Stomach (tissue), 19 donors: ENCODE measurements around the gene AGT. TPM values are rescaled to one million over a fixed set of nuclear protein-coding genes. Genes with fewer than 3 reads are reported as not detected.
A peak's percentile ranks its signal among the peaks of the same experiment; 100 is the strongest.

ENCODE experiments used
- DNase-seq, 2 donors: peaks; one replicate each; pipeline versions ENCODE4 v3.0.0 to v3.0.0-alpha.2; 2013 to 2019
- H3K27ac ChIP-seq, 5 donors: fragments of 200-600 bp in 4 of 5; sonication (generic) in 4 of 5; one replicate each; pipeline ENCODE4 v1.5.1; 2013 to 2019; ENCODE audit warnings: mild to moderate bottlenecking in 1 of 5, moderate library complexity in 1 of 5
- H3K27me3 ChIP-seq, 3 donors: fragments of 200-600 bp; sonication (generic); one replicate each; pipeline ENCODE4 v1.5.1; 2017 to 2019; ENCODE audit warnings: mixed run types in 1 of 3
- H3K36me3 ChIP-seq, 4 donors: fragments of 200-600 bp; sonication (generic); 1 replicate in 3 of 4; 2 replicates in 1 of 4; pipeline ENCODE4 v1.5.1; 2016 to 2019
- H3K4me1 ChIP-seq, 4 donors: fragments of 200-600 bp; sonication (generic); one replicate each; pipeline ENCODE4 v1.5.1; 2016 to 2019
- H3K4me3 ChIP-seq, 4 donors: fragments of 200-600 bp; sonication (generic) in 3 of 4; one replicate each; pipeline ENCODE4 v1.5.1; 2016 to 2019; ENCODE audit warnings: mild to moderate bottlenecking in 1 of 4
- H3K9me3 ChIP-seq, 4 donors: fragments of 200-600 bp; sonication (generic); one replicate each; pipeline ENCODE4 v1.5.1; 2016 to 2019
- CTCF ChIP-seq, 7 experiments: fragments of 450-650 bp in 4 of 7; fragments of 200-600 bp in 3 of 7; sonication (generic) in 3 of 7; IDR thresholded peaks; one replicate each; pipeline ENCODE4 v1.5.1; 2016 to 2019; ENCODE audit warnings: antibody characterized with exemption in 7 of 7, control low read depth in 2 of 7, mild to moderate bottlenecking in 1 of 7
- EP300 ChIP-seq: sonication (generic); formaldehyde crosslinking; IDR thresholded peaks from one replicate; pipeline ENCODE4 v1.6.1; 2017; ENCODE audit warnings: antibody characterized with exemption
- POLR2A ChIP-seq, 4 donors: fragments of 450-650 bp; IDR thresholded peaks; one replicate each; pipeline ENCODE4 v1.6.1; 2016; ENCODE audit warnings: antibody characterized with exemption in 4 of 4, control low read depth in 2 of 4, mild to moderate bottlenecking in 1 of 4, moderate library complexity in 1 of 4
- POLR2AphosphoS5 ChIP-seq, 3 donors: sonication (generic); formaldehyde crosslinking; IDR thresholded peaks; one replicate each; pipeline ENCODE4 v1.6.1; 2016; ENCODE audit warnings: antibody characterized with exemption in 3 of 3
- WGBS, 5 donors: extraction: QIAGEN DNeasy Blood & Tissue Kit in 3 of 5; methylation state at CpG; one replicate each; pipeline versions ENCODE4 v1.1.5 to v1.1.7; 2013 to 2018; 5-methylcytosine and 5-hydroxymethylcytosine counted together
- intact Hi-C: fragments of 100-400 bp; cut with DNase I; formaldehyde crosslinking; loops from one replicate; pipeline ENCODE4 v1.15.1; 2023; ENCODE audit warnings: low total_unique reads
- long read RNA-seq, 10 donors: transcript quantifications; one replicate each; lab custom pipeline, GENCODE V29; 2026
- polyA plus RNA-seq, 3 donors: library from polyadenylated mRNA; stranded (reverse); fragments of 200-250 nt; gene quantifications; one replicate each; pipeline ENCODE4 v1.2.3, GENCODE V29; 2013
- total RNA-seq, 5 donors: library from RNA; depleted of rRNA; stranded (reverse); fragments of >200 nt; gene quantifications; one replicate each; pipeline versions ENCODE4 v1.1.0 to v1.2.3, GENCODE V29; 2014 to 2016
- donor health status: healthy with polysubstance abuse.
- donor health status: Bipolar disorder and iron deficiency.
- donor health status: healthy.

The AGT gene
- total RNA-seq (1 to 10 TPM in 2 of 5 donors, under 1 TPM in 1, not detected in 2; 0.29 to 9.9 (median 3.7) TPM), polyA plus RNA-seq (1 to 10 TPM in 2 of 3 donors, under 1 TPM in 1; 0.65 to 8.1 (median 4.0) TPM)
- long read RNA-seq, donor 1 = 0 reads
- long read RNA-seq, donor 2, transcript AGT-201 (5 exons, 2,291 nt) = major isoform, 5 of 5 reads
- long read RNA-seq, donor 2, partial matches to known transcripts = 0 of 5 reads
- long read RNA-seq, donor 2, other reads (novel, unspliced or antisense) = 0 of 5 reads
- long read RNA-seq, donor 3 = 0 reads
- long read RNA-seq, donor 4 = 0 reads
- long read RNA-seq, donor 5, partial matches to known transcripts = 0 of 3 reads
- long read RNA-seq, donor 5, other reads (novel, unspliced or antisense) = 0 of 3 reads
- long read RNA-seq, donor 6 = 0 reads
- long read RNA-seq, donor 7, partial matches to known transcripts = 0 of 1 reads
- long read RNA-seq, donor 7, other reads (novel, unspliced or antisense) = 0 of 1 reads
- long read RNA-seq, donor 8, partial matches to known transcripts = 0 of 1 reads
- long read RNA-seq, donor 8, other reads (novel, unspliced or antisense) = 0 of 1 reads
- long read RNA-seq, donor 9, partial matches to known transcripts = 0 of 2 reads
- long read RNA-seq, donor 9, other reads (novel, unspliced or antisense) = 0 of 2 reads
- long read RNA-seq, donor 10, partial matches to known transcripts = 0 of 1 reads
- long read RNA-seq, donor 10, other reads (novel, unspliced or antisense) = 0 of 1 reads

GRCh38 chr1:230713915-230714764 lies at the start of gene AGT:
TSS of gene AGT (minus strand) at chr1:230714122. CDS start at chr1:230710823, 3,299 bp downstream.
- Histone ChIP-seq H3K27ac (peak within 1 kb of the TSS in 3 of 5 donors; percentile 9 to 25 (median 23)), H3K4me3 (no peak within 1 kb of the TSS), H3K4me1 (peaks cover 0 to 14% (median 12%) of the 10 kb centered on the region in 4 donors), H3K9me3 (no peaks in the 10 kb centered on the region), H3K36me3 (no peaks in the 10 kb centered on the region), H3K27me3 (no peaks in the 10 kb centered on the region)
- intact Hi-C loops = no loop called here
- TF ChIP-seq POLR2AphosphoS5 (IDR thresholded peaks at IDR 0.05) = peak in 1 of 3 donors; percentile 55
- TF ChIP-seq EP300 = no peak
- TF ChIP-seq POLR2A (IDR thresholded peaks at IDR 0.05) = no peak
- TF ChIP-seq CTCF (IDR thresholded peaks at IDR 0.05) = no peak
- DNase-seq = peak; percentile 66 to 85
- 33 to 41% (median 37%) methylated on average over 17 to 24 of the region's 24 CpGs for WGBS, 5 donors

GRCh38 chr1:230761443-230762167 lies 47.7 kb upstream of the AGT start:
- Histone ChIP-seq H3K4me3 (no peak overlapping the region), H3K4me1 (no peaks in the 10 kb centered on the region), H3K27me3 (no peaks in the 10 kb centered on the region), H3K9me3 (no peaks in the 10 kb centered on the region), H3K36me3 (peaks cover 0 to 32% (median 7%) of the 10 kb centered on the region in 4 donors), H3K27ac (no peak overlapping the region)
- intact Hi-C loops = no loop called here
- DNase-seq = no peak
- 85 to 90% (median 87%) methylated on average over 8 of the region's 8 CpGs for WGBS, 5 donors
- TF ChIP-seq EP300 = no peak
- no peak for TF ChIP-seq POLR2AphosphoS5 (IDR thresholded peaks at IDR 0.05)
- no peak for TF ChIP-seq CTCF (IDR thresholded peaks at IDR 0.05)
- TF ChIP-seq POLR2A (IDR thresholded peaks at IDR 0.05) = no peak

- peak overlapping the region in 1 of 5 donors; percentile 26 for H3K27ac ChIP-seq
- 46 to 73% (median 54%) methylated on average over 5 to 7 of the region's 7 CpGs for WGBS, 5 donors
- H3K4me3 ChIP-seq = no peak overlapping the region
- H3K4me1 ChIP-seq = peaks cover 0 to 2% (median 0%) of the 10 kb centered on the region in 4 donors
- intact Hi-C loops = no loop called here
- TF ChIP-seq CTCF (IDR thresholded peaks at IDR 0.05) (peak in 1 of 7 experiments; percentile 9), POLR2A (IDR thresholded peaks at IDR 0.05) (no peak)
- DNase-seq = peak in 1 of 2 donors; percentile 48
- H3K9me3 ChIP-seq = no peaks in the 10 kb centered on the region
- no peaks in the 10 kb centered on the region for H3K27me3 ChIP-seq
- H3K36me3 ChIP-seq = peaks cover 0 to 28% (median 7%) of the 10 kb centered on the region in 4 donors
Measured at GRCh38 chr1:230760360-230760827, 46.5 kb upstream of the AGT start.
